Activated naive CD4-positive, alpha-beta T cell (primary cell): Measurements from ENCODE around the gene PHC2.

Experiments used
- DNase-seq, 4 experiments: peaks; one replicate each; lab custom pipeline; 2025; lab: John Stamatoyannopoulos, UW

Gene PHC2

DNA sequence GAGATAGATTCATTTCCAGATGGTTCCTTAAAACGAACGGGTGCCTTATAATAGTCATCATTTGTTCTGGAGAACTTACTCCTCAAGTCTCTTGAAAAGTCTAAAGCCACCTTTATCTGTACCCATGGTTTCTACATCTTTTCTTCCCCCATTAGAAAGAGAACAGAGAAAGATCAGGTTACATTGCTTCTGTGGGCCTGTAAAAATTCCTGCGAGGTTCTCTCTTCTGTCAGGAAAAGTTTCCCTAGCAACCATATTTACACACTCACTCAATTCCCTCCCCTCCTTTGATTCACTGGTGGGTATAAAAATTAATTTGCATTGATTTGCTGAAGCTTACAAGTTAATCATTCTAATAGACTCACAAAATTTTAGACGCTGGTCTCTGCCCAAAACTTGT lies 6.7 kb downstream of the PHC2 start:
- DNase-seq = no peak

DNA sequence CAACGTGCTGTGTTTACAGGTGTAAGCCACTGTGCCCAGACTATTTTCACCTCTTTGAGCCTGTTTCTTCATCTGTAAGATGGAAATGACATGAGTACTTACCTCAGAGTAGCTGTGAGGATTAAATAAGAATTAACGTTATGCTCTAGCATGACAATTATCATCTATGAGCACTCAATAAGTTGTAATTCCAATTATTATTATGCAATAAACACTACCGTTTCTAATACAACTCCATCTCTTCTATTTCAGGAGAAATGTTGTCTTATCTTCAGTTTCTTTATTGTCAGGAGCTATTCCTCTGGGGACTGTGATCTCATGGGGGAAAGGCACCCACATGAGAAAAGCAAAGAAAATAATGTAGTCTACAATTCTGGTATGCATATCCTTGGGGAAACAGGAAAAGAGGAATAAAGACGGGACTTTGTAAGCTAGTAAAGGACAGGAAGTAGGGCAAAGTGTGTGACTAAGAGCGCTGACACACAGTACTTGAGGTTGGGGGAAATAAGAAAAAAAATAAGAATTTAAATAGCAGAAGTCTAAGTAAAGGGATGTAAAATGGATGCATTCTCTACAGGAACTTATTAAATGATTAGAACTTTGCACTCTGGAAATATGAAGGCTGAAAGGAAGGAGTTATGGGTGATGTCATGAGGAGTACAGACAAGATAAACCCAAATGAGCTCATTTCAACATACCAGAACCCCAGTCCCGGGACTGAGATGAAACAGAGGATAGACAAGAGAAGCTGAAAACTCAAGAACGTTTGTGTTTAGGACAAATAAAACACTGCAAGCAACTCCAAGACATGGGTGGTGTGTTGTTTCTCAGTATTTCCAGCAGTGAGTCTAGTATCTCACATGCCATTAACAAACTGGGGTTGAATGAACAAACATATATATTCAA lies 9.8 kb downstream of the PHC2 start:
- no peak for DNase-seq

DNA sequence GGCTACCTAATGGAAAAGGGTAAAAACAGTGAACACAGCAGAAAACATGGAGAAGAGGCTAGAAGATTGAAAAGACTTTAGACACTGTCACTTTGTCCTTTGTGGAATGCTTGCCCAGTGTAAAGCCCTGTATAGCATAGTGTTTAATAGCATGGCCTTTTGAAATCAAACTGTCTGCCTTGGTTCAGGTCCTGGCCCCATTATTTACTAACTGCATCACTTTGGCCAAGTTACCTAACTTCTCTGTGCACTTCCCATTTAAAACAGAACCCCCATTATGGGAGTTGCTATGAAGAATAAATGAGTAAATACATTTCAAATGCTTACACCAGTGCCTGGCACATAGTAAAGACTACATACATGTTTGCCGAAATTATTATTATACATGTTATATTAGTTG lies 12.1 kb downstream of the PHC2 start:
- no peak for DNase-seq

DNA sequence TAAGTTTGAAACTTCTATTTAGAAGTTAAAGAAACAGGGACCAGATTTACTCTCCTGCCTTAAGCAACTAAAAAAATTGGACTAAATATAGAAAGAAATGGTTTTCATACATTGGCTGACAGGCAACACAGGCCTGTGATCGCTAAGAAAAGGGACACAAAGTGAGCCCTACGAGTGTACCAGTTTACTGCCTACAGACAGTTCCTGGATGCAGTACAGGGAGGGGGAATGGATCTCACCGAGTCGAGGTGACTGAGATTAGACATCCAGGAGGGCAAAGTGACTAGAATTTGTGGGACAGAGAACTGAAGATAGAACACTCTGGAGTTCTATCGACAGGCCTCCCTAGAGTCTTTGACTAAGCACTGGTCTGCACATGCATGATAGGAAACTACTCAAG lies 16.0 kb downstream of the PHC2 start:
- DNase-seq = no peak

DNA sequence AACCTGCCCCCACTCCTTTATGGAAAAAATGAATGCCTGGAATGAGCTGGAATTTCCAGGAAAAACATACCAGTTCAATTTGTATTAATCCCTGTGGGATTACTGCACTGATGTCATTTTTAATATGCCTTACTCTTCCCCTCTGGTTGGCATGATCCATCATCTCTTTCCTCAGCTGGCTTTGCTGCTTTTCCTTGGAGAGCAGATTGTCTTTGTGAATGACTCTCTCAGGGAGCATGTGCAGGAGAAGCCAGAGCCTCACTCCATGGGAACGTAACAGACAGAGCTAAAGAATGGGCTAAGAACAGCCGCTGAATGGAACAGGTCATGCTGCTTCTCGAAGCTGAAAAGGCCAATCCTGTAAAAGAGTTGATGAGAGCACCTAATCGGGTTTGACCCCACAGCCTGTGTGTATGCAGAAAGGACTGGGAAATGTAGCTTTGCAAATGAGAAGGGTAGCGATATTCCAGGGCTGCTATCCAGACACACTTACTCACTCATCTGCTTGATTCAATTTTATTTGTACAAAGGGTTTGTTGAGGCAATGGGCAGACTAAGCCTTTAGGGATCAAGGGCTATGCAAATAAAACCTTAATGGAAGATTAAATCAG lies 20.7 kb downstream of the PHC2 start:
- DNase-seq = no peak

DNA sequence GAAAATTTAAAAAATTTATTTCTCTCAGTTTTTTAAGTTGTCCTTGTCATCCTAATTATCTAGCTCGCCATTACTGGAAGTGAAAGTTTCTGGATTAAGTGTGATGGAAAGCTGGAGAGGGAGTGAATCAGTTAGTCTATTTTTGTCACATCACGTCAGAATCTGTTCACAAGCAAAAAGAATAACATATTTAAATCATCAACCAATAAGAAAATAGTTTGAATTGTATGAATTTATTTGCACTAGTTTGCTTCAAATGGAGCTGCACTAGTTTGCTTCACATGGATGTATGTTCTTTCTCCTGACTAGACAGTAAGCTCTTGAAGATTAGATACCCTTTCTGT lies 22.8 kb downstream of the PHC2 start:
- DNase-seq = no peak

DNA sequence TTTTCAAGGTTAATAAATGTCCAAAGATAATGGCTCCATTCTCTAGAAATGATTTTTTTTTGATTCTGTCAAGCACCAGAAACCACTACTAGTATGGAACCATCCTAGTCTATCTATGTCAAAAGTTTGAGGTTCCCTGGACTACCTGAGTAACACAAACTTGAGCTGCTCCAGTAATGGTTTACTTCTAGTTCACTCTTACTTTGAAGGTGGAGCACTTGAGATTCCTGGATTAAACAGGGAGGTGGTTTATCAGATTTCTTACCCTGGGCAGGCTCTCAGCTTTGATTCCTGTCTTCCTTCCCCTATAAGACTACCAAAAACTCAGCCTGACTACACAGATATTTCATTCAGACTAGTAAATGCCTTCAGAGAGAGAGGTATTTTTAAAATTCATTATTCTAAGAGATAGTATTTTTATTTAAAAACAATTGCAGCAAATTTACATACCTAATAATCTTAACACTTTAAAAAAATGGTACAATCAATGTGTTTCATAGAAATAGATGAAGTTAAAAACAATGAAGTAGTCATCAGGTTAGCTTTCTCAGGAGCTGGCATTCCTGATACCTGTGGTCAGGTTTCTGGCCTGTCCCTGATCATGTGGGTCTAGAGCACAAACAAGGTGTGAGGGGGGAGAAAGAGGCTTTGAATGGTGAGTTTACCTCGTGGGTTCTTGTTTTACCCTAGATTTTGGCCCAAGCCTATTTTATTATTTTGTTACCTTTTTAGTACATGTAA lies 23.4 kb downstream of the PHC2 start:
- DNase-seq = no peak

DNA sequence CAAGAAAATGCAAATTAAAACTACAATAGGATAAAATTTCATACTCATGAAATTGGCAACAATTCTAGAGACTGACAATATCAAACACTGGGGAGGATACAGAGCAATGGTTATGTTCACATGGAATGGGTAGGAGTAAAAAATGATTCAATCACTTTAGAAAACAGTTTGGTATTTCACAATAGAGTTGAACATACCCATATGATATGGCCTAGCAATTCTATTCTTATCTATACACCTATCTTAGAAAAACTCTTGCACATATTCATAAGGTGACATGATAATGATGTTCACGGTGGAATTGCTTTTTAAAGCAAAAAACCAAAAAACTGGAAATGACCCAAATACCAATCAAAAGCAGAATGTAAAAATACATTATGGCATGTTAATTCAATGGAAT lies 28.7 kb downstream of the PHC2 start:
- DNase-seq = no peak

DNA sequence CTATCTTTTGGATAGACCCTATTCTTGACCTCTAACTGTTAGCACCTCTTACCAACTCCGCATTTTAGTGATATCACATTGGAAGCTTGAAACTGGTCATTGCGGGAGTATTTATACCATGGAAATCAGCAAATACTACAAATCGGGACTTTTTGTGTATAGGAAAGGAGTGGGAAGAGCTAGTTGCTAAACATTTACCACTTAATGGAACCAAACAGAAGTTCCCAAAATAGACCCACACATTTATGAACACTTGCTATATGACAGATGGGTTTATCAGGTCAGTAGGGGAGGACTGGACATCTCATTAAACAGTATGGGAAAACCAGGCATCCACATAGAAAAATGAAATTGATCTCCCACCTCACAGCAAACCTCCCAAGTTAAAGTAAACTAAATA lies 29.4 kb downstream of the PHC2 start:
- no peak for DNase-seq

DNA sequence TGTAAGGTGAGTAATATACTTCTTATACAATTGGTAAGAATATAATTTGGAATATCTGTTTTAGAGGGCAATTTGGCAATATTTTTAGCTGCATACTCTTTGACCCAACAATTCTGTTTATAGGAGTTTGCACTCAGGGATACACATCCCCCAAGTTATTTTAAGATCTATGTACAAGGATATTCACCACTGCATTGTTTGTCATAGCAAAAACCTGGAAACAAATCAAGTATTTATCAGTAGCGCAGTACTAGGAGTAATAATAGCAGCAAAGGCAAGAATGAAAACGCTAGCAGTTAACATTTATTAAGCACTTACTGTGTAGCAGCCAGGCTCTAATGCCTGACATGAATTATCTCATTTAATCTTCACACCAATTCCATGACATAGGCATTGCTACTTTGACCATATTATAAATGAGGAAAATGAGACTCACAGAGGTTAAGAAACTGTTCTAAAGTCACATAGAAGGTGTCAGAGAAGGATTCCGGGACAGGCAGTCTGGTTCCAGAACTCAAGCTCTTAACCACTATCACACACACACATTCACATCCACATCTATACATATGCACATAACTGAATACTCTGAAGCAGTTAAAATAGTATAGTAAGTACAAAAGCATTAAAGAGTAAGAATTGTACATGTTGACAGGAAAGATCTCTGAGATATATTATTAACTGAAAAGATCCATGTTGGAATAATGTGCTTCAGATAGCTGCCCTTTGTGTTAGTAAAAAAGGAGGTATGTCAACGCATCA lies 30.6 kb downstream of the PHC2 start:
- no peak for DNase-seq

DNA sequence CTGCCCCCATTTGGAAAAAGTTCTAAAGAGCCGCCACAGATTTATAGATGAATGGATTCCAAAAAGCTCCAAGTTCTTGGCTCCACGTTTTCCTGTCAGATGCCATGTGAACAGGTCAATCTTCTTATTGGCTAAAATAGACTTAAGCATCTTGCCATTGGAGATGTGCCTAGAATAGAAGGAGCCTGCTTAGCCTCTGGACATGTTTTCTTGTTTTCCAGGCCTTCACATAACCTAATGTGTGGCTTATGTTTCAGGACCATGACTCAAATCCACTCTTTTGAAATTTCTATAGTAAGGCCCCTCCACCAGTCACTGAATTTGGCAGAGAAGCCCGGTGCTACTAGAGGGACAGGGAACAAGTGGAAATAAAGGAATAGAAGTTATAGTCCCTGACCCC lies 31.5 kb downstream of the PHC2 start:
- DNase-seq = no peak

DNA sequence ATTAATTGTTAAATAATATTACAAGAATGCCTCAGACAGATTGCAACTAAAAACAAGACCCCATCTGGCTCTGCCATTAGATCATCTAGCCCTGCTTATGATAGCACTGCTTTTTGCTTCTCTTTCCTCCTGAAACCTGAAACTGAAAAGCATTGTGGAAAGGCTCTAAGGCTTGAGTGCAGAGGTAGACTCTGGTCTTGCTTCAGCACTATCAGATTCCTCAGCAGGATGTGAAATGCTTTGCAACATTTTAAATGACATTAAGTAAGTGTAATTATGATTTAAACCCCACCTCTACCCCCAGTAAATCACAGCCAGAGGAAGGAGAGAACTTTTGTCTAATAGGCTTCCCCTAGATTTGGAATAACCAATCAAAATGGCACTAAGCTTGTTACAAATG lies 32.9 kb downstream of the PHC2 start:
- no peak for DNase-seq

DNA sequence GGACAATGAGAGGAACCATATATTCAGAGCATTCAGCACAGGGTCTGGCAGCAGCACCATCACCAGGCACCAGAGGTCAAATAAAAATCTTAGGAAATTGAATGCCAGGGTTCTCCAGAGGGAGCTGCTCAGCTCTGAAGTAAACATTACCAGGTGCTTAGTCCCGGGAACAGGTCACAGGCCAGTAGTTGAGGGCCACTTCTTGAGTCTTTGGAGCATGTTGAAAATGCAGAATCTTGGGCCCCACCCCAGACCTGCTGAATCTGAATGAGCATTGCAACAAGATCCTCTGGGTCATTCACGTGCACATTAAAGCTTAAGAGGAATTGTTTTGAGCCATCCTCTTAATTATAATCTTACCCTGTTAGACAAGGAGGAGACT lies 33.8 kb downstream of the PHC2 start:
- DNase-seq = no peak

DNA sequence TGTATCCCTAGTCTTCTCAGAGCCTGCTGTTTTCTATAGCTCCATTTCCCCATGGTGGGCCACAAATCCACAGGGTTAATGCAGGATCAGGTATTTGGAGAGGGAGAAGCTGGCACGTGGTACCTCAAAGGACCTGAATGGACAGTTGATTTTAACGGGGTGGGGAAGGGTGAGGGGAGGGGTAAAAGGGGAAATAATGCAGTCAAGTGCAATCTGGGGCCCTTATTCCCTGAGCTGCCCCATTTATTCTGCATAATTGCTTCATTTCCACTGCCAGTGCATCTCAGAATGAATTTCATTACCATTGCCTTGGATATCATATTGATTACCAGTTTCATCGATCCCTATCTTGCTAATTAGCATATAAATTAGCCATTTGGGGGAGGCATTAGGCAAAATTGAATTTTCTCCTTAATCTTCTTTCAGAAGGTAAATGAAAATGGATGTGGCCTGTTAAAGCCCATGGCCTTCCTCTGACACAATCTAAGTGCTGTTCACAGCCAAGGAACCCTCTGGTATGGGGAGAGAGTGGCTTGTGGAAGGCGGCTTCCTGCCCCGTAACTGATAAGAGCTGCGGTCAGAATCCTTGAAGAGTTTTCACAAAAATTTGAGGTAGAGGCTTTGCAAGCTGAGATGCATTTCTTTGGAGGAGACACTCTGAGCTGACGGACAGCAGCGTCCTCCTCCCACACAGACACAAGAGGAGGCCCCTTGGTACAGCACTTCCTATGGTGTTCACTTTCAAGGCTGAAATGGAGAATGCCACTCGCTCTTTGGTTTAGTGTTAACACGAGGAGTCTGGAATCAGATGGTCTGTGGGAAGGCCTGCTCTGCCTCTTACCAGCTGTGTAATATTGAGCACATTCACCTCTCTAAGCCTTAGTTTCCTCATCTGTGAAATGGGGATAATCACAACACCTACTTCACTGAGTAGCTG lies 34.4 kb downstream of the PHC2 start:
- DNase-seq = no peak

DNA sequence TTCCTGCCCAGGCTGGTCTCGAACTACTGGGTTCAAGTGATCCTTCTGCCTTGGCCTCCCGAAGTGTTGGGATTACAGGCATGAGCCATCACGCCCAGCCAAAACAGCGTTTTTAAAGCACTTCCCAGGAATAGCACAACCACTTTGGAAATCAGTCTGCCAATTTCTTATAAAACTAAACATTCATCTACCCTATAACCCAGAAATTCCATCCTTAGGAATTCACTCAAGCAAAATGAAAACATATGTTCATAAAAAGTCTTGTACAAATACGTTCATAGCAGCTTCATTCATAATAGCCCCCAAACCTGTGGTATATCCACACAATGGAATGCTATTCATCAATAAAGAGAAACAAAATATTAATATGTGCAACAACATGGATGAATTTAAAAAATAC lies 36.1 kb downstream of the PHC2 start:
- no peak for DNase-seq

DNA sequence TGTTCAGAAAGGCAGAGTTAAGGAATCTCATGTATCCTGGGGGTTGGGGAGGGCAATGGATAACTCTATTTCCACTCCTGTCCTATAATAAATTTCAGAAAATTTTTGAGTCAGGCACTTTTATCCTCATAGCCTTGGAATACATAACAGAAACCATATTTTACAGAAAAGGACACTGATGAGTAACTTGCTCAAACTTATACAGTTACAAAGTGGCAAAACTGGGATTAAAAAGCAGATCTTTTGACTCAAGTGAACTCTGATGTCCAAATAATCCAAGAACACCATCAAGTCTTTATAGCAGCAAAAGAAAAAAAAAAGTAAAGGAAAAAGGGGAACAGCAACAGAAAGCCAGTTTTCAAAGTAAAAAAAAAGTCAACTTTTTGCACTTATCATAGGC lies 36.9 kb downstream of the PHC2 start:
- DNase-seq = no peak

DNA sequence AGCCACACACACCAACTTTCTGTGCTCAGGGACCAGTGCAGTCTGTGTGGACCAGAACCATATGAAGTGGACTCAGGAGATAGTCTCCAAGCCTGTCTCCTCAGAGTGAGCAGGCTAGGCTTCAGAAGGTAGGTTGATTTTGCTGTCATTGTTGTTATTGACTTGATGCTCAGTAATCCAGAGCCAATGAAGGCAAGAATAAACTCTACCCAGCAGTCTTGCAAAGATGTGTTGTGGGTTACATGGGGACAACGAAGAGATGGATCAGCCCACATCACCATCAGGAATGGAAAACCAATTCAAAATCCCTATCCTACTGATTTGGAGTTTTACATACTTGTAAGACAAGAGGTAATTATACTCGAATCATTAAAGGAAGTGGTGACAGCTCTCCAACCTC lies 37.4 kb downstream of the PHC2 start:
- DNase-seq = no peak

DNA sequence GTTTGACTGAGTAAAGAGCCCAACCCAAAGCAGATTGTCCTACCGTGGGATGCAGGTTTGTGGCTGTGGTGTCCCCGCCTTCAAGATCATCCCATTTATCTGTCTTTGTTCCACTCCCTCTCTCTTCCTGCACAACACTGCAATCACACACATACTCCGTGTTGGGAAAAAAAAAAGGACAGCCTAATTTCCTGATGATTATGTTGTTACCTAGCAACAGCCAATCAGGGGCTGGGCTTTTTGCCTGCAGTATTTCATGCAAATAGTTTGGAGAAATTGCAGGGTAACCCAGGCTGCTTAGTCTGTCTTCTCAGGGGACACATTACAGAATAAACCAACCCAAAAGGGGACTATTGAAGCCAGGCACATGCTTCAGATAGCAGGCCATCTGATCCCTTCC lies 38.3 kb downstream of the PHC2 start:
- DNase-seq = no peak

DNA sequence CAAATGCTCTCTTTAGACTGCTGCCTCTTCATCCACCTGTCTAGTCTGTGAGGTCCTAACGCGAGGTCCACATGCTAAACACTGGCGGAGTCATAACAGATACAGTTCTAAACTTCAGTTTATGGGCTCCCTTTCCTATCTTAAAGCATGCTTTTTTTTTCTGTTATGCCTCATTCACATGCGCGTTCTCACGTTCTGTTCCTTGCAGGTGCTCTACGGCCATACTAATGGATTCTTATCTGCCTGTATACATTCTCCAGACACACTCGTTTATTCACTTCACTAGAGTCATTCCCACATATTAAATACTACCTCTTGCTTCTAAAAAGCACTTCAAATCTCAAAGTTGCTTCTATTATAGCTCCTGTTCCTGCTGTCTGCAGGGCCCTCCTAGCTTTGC lies 38.7 kb downstream of the PHC2 start:
- DNase-seq = no peak

DNA sequence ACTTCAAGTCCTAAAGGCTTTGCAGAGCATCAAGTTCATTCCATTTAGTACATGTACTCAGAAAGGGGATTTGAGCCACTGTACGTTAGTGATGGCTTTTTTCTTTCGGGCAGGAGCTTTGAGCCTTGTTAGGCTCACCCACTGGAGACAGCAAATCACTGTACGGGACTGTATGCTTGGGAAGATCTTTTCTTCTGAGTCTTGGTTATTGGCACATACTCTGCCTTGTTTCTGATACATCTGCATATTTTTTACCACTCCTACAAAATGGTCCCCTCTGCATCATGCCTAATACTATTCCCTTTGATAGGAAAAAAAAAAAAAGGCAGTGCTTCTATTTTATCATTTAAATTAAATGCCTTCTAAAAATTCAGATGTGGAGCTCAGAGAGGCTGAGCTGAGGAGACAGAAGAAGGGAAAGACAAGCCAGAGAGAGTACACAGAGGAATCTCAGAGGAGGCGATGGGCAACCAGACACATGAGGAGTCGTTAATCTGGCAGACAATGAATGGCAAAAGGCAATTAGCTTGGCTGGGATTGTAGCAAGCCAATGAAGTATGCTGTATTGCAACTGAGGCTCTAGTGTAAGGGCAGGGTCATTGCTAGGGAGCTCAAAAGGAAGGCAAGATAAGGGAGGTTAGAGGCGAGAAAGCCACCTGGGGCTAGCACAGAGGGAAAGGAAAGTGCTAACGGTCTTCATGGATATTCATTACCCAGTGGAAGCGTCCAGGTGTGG lies 39.4 kb downstream of the PHC2 start:
- no peak for DNase-seq

DNA sequence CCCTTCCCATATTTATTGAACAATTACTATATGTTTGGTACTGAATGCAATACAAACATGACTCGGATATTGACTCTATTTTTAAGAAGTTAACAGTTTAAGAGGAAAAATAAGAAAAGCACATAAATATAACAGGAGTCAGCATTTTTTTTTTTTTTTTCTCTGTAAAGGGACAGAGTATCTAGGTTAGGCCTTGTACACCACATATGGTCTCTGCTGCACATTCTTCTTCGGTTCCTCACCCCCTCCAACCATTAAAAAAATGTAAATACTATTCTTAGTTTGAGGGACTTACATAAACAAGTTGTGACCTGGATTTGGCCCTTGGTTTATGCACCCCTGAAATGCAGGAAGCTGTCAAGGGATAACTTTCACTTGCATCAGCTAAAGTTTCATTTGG lies 40.4 kb downstream of the PHC2 start:
- DNase-seq = no peak
